Hypothalamus (tissue), 51 donors: ENCODE results near the gene DTX1.

Experiments used
- DNase-seq, 51 donors: peaks; one replicate each; lab custom pipeline; 2025; lab: John Stamatoyannopoulos, UW

DTX1 gene

DNA sequence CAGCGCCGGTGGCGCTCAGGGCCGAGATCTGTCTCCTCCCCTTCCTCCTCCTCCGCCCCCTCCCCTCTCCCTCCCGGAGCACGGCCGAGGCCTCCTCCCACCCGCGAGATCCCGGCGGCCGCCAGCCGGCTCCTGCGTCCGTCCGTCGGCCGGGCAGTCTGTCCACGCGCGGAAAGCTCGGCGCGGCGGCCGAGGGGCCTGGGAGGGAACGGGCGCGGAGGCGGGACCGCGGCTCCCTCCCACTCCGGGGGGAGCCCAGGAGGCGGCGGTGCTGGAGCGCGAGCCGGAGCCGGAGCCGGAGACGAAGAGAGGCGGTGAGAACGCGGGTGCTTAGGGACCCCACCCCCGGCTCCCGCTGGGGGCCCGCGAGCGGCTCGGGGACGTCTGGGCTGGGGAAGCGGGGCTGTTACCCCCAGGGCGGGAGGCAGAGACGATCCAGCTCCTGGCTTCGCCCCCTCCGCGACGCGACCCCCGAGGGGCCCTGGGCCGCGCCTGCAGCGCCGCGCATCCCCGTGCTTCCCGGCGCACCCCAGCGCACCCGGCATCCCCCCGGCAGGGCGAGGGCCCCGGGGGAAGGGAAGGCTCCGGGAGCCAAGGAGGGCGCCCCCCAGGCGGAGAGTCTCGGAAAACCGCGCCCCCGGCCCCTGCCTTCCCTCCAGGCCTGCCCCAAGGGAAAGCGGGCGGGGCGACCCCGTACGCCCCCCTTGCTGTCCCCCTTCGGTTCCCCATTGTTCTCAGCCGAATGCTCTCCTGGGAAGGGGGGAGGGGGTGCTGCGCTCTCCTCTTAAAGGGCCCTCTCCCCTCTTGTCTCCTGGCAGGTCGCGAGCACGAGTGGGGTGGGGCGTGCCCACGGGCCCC, at the start of gene DTX1:
DTX1 (plus strand) TSS at position 100 of the 858 bp plus-strand sequence. CDS start 1,463 bp downstream, outside the sequence.
- DNase-seq: peak in 32 of 51 donors; percentile 8 to 61 (median 38)

DNA sequence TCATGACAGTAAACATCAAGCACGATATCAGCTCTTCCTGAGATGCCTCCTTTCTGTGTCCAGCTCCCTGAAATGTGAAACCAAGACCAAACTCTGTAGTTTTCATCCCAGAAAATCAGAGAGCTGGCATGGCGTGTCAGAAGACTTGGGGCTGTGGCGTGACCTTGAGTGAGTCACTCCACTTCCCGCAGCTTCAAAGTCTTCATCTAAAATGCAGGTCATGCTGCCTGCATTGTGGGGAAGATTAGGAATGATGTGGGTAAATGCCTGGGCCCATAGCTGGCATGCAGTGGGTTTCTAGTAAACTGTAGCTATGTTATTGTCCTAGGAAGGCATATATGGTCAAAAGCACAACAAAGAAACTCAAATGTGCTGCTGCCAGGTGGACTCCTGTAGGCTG, 49.4 kb upstream of the DTX1 start:
- DNase-seq: no peak

DNA sequence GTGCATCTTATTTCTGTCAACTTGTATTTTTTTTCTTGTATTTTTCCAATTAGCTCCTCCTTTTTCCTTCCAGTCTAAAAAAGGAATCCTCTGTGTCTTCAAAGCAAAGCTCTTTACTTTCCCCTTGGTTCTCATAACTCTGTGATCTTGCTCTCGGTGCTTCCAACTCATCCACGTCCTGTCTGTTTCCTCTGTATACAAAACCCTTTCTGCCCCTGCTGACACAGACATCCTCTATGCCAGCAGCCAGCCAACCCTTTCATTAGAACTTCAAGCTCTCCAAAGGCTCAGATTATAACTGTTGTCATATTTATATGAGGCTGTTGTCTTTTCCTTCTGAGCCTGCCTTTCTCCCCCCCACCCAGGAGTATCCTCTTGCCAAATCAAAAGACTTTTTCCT, 45.8 kb upstream of the DTX1 start:
- DNase-seq: no peak

DNA sequence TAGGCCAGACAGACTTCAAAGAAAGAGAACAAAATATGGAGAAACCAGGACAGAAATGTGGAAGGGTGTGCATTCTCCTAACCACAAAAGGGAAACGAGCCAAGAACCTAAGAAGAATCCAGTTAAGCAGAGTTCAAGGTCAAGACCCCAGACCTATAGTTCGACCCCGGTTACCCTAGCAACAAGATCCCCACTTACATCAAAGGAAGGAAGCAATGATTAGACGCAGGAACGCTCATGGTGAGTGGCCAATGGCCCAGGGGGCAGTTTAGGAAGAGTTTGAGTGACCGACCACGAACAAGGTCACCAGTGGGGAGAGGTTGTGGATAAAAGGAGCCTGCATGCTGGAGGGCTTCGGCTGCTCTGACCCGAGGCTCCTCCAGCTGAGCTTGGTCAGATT, 42.0 kb upstream of the DTX1 start:
- DNase-seq: no peak

DNA sequence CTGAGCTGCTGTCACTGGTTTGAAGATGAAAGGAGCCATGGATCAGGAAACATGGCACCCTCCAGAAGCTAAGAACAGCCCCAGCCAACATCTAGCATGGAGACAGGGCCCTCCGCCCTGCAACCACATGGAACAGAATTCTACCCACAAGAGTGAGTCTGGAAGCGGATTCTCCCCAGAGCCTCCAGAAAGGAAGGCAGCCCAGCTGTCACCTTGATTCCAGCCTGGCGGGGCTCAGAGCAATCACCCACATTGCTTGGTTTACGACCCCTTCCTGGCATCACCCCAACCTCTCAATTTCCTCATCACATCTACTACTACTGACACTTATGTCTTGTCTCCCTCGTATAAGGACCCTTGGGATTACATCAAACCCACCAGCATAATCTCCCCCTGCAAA, 39.7 kb upstream of the DTX1 start:
- DNase-seq: no peak

DNA sequence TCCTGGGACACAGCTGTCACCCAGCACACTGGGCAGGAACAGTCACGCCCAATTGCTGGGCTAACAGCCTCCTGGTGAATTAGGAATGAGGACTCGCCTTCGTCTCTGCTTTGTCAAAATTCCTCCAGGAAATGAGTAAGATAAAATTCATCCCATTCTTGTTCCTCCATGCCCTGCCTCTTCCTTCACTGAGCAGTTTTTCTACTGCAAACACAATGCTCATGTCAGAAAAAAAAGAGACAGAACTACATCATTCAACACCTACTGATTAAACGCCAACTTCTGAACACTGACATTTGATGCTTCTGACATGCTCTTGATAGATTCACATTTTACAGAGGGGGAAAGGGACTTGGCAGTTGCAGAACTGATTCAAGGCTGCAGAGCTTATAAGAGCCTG, 37.5 kb upstream of the DTX1 start:
- no peak for DNase-seq

DNA sequence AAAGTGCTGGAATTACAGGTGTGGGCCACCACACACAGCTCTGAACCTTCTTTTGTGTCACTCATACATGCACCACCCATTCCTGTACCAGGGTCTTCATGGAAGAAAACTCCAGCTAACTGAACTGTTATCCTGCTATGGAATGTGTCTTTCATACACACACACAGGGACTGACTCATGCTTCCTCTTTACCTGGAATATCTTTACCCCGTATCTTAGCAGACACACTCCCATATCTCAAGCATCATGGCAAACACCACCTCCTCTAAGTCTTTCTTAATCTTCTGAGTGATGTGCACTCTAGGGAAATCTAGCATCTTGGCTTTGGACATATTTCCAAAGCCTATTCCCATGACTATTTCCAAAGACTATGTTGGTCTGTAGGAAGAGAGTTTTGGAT, 35.0 kb upstream of the DTX1 start:
- DNase-seq: no peak

DNA sequence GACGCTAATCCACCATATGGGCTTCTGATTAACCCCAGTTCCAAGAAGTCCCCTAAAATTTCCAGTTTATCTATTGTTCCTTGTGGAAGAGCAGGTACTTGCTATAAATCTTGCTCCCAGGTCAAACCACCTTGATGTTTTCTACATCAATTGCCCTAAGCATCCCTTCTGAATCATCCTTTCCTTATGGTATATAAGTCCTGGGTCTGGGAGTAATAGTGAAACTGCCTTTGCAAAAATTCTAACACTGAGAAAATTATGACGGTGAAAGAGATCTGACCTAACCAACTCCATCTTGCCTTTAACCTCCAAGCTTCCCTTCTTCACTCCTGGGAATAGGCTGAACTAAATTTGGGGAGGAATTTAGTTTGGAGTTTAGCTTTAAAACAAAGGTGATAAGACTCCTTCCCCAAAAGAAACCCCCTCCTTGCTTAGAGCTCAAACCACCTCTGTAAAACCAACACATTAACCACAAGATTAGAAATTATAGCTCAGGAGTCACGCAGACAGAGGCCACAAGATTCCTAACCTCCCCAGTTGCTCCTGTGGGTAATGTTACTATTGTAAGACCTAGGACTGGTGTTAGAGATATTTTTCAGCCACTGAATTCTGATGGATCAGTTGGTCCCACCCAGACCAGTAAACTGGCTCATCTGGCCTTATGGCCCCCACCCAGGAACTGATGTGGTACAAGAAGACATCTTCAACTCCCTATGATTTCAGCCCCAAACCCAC, 33.8 kb upstream of the DTX1 start:
- no peak for DNase-seq

DNA sequence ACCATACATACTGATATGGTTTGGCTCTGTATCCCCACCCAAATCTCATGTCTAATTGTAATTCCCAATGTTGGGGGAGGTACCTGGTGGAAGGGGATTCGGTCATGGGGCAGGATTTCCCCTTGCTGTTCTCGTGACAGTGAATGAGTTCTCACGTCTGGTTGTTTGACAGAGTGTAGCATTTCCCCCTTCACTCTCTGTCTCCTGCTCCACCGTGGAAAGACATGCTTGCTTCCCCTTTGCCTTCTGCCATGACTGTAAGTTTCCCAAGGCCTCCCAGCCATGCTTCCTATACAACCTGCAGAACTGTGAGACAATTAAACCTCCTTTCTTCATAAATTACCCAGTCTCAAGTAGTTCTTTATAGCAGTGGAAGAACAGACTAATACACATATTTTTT, 28.8 kb upstream of the DTX1 start:
- DNase-seq: no peak

DNA sequence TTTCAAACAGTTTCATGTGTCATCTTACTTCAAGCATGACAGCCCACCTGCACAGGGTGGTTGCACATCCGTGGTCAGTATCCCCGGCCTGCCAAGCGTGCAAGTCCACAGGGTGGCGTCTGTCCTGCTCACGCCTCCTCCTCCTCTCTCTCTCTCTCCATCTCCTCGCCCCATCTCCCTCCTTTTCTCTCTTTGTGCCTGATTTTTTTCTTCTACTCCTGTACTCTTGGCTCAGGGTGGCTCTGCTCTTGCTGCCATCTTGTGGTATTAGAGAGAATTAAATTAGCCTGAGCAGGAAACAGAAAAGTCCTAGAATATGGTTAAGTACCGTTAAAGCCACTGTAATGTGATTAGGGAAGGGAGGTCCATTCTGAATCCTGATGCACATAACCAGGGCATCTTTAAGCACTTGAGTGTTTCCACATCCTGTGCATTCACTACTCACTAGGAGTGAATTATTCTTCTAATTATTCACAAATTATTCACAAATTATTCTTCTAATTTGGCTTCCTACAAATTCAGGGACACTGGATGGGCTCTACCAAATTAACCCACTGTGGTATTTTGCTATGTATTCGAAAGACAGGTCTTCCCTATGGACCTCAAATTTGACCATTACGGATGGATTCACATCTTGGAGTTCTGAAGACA, 25.5 kb upstream of the DTX1 start:
- DNase-seq: peak in 16 of 51 donors; percentile 1 to 51 (median 9)

DNA sequence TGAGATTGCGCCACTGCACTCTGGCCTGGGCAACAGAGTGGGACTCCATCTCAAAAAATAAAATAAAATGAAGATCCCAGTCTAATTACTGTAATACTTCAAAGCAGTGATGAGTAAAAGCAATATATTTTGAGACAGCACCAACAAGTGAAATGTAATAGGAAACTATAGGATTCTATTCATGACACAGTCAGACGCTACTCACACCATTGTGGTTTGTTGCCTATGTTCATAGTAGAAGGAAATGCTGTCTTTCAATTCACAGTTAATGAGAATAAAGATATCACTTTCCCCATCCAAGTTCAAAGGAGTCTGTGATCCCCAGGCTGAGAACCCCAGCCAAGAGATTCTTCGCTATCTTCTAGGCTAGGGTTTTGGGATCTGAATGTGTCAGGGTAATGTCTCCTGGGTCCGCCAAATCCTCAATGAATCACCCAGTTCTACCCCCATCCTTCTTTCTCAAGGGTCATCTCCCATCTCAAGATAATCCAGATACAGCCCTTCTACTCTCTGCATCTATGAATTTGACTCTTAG, 16.6 kb upstream of the DTX1 start:
- DNase-seq: no peak

DNA sequence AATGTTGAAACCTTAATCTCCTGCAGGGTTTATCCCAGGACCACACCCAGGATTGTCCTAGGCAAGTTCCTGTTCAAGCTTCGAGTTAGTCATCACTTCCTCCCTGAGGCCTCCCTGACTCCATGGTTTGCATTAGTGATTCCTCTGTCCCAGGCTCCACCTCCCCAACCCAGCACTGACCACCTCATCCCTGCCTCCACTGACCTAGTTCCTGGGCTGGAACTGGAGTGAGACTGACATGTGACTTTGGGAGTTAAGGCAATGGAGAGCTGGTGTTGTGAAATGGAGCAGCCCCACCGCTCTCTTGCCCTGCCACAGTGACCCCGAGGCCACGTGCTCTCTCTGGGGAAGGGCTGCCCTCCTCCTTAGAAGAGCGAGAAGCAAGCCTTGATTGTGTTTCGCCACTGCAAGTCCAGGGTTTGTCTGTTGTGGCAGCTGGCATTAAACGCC, 15.8 kb upstream of the DTX1 start:
- DNase-seq: peak in 3 of 51 donors; percentile 24 to 46 (median 44)

DNA sequence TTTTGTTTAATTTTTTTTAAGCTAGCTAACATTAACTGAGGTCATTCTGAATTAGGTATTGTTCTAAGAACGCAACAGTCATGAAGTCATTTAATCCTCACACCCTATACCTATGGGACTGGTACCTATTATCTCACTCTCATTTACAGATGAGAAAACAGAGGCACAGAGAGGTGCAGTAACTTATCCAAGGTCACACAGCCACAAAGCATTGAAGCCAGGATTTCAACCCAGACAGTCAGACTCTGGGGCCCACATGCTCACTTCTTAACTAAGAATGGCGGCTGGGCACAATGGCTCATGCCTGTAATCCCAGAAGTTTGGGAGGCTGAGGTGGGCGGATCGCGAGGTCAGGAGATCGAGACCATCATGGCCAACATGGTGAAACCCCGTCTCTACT, 15.0 kb upstream of the DTX1 start:
- DNase-seq: no peak

DNA sequence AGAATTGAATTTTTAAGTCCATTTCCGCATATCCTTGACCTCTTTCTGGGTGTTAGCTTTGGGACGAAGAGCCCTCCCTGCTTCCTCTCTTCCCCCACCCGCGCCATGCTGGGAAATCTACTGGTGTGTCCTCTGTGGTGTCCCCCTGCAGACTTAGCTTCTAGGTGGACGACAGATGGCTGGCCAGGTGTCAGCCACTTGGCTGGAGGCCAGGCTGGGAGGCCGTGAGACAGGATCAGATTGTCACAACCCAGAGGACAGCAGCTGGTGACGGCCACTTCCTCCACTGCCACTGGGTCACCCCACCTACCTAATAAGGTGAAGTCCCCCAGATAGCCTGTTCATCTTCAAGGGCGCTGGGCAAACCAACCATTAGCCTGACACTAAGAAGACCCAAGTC, 13.3 kb upstream of the DTX1 start:
- no peak for DNase-seq

DNA sequence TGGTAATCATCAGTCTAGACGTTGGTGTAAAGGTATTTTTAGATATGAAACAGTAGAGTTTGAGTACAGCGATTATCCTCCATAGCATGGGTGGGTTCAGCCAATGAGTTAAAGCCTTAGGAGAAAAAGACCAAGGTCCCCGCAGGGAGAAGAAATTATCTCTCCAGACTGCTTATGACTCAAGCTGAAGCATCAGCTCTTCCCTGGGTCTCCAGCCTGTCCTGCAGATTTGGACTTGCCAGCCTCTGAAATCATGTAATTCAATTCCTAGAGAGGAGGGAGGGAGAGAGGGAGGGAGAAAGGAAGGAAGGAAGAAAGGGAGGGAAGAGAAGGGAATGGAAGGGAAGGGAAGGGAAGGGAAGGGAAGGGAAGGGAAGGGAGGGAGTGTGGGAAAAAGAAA, 12.0 kb upstream of the DTX1 start:
- DNase-seq: no peak

DNA sequence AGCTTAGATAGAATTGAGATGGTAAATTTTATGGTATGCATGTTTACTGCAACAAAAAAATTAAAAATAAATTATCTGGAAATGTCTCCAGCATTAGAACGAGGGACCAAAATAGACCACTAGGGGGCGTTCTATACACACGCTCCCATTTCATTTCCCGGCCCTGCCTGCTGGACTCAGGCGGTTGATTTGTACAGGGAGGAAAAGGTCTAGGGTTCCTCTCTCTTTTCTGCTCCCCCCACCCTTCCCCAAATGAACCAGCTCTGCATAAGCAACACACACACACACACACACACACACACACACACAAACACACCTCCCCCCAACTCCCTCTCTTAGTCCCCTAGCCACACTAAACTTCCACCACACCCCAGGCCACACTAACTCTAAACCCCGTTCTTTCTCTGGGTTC, 7.8 kb upstream of the DTX1 start:
- peak in 32 of 51 donors; percentile 6 to 65 (median 35) for DNase-seq

DNA sequence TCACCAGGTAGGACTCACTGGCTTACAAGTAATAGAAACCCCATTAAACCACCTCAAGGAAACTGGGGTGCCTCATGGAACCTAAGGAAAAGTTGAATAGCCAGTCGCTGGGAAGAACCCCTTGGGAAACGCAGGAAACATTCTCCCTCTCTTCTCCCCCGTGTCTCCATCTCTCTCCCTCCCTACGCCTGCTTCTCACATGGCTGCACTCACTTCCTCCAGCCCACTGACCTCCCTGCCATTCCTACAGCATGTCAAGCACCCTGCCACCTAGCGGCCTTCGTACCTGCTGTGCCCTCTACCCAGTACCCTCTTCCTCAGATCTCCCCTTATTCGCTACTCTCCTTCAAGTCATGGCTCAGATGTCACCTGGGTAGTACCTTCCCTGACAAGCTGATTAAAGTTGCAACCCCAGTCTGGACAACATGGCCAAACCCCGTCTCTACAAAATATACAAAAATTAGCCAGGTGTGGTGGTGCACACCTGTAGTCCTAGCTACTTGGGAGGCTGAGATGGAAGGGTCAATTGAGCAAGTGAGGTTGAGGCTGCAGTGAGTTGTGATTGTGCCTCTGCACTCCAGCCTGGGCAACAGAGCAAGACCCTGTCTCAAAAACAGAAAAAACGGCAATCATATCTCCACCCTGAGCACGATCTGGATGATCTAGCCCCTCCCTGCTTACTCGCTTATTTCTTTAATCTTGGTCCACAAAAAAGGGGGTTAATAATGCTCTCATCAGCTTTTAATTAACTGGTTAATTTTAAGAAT, 6.4 kb upstream of the DTX1 start:
- no peak for DNase-seq

DNA sequence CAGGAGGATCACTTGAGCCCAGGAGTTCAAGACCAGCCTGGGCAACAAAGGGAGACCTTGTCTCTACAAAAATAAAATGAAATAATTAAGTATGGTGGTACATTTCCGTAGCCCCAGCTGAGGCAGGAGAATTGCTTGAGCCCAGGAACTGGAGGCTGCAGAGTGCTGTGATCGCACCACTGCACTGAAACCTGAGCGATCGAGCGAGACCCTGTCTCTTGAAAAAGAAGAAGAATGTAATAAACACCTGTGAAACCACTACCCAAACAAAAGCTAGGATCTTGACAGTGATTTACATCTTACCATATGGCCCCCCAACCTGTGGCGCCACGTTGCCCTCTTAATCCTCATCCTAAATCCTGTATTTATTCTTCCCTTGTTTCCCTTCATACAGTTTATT, 5.7 kb upstream of the DTX1 start:
- no peak for DNase-seq

DNA sequence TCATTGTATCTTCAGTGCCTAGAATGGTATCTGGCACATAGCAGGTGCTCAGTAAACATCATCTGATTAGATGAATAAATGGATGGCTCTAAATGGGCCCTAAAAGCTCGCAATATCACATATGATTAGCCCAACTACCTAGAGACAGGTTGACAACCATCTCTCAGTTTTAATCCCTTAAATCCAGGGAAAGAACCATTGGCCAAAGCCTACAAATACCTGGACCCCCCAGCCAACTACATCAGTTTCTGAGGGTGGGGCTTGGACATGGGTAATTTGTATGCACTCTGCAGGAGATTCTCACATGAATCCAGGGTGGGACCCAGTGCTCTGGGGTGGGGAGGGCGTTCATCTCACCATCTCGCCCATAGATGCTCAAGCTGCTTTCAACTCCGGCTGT, 4.8 kb upstream of the DTX1 start:
- DNase-seq: no peak

DNA sequence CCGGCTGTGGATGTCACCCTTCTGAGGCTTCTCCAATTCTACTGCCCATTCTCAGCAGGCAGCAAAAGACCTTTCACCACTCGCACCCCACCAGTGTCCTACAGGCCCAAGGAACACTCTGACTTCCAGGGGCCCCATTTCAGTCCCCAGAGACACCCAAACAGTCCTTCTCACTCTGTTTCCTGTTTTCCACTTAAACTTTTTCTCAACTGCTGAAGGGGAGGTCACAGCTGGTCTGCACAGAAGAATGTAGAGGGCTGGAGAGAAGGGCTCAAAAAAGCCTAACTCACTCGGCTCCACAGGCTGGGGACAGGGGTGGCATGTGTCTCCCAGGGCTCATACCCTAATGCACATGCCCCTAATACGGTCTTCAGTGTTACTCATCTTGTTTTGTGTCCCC, 4.2 kb upstream of the DTX1 start:
- no peak for DNase-seq
